Transverse colon (tissue), 4 donors: ENCODE measurements around the gene EVC.

Experiments used
- CTCF ChIP-seq, 5 experiments: fragments of 200-600 bp in 3 of 5; fragments of 450-650 bp in 2 of 5; sonication (generic) in 3 of 5; IDR thresholded peaks; 1 replicate in 2 of 5; 2 replicates in 3 of 5; pipeline ENCODE4 v1.5.1; 2016 to 2017; ENCODE audit warnings: antibody characterized with exemption in 5 of 5, inconsistent platforms in 3 of 5, mild to moderate bottlenecking in 2 of 5, moderate library complexity in 1 of 5
- POLR2A ChIP-seq: fragments of 450-650 bp; IDR thresholded peaks from one replicate; pipeline ENCODE4 v1.6.1; 2016; ENCODE audit warnings: antibody characterized with exemption, mild to moderate bottlenecking, moderate library complexity
- POLR2AphosphoS5 ChIP-seq, 3 donors: sonication (generic); formaldehyde crosslinking; IDR thresholded peaks; one replicate each; pipeline ENCODE4 v1.6.1; 2016; ENCODE audit warnings: antibody characterized with exemption in 3 of 3

- TF ChIP-seq CTCF (IDR thresholded peaks at IDR 0.05) (no peak), POLR2AphosphoS5 (IDR thresholded peaks at IDR 0.05) (no peak), POLR2A (no peak)
These were observed 116.4 kb downstream of the EVC start for GRCh38 chr4:5827108-5828004.
